ENCODE measurements around the gene SCIN.
A peak's percentile ranks its signal among the peaks of the same experiment; 100 is the strongest.

SCIN gene

DNA sequence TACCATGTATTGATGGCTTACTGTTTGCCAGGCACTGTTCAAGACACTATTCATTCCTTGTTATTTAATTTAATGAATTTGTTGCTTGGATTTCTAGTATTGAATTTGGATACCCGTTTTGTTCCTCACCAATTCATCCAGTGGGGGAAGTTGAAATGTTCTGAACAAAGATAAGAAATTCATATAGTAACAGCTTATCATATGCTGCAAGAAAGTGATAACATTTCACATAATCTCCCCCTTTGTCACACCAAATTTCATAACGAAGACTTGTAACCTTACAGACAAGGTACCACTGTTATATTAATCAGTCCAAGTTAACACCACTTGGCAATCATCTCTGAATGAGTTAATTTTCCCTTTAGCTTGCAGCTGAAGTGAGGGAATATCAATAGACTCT, 42.1 kb downstream of the SCIN start:
- no peak for DNase-seq (ENCODE audit: low read depth, low spot score)
- ChIA-PET CTCF (interaction anchor here (1.0 to 2.8 kb wide), 3 partner anchors 9 to 650 kb away, joined by 3 to 9 read pairs (median 6); no protein-coding TSS in a partner anchor), POLR2A (no interaction called here)
- TF ChIP-seq, protein P1, sequence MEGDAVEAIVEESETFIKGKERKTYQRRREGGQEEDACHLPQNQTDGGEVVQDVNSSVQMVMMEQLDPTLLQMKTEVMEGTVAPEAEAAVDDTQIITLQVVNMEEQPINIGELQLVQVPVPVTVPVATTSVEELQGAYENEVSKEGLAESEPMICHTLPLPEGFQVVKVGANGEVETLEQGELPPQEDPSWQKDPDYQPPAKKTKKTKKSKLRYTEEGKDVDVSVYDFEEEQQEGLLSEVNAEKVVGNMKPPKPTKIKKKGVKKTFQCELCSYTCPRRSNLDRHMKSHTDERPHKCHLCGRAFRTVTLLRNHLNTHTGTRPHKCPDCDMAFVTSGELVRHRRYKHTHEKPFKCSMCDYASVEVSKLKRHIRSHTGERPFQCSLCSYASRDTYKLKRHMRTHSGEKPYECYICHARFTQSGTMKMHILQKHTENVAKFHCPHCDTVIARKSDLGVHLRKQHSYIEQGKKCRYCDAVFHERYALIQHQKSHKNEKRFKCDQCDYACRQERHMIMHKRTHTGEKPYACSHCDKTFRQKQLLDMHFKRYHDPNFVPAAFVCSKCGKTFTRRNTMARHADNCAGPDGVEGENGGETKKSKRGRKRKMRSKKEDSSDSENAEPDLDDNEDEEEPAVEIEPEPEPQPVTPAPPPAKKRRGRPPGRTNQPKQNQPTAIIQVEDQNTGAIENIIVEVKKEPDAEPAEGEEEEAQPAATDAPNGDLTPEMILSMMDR (IDR thresholded peaks at IDR 0.05; ENCODE audit: insufficient read depth, low read length, missing control alignments), result no peak
- no peak overlapping the region for H3K4me3 ChIP-seq (ENCODE audit: low read depth, low read length)

DNA sequence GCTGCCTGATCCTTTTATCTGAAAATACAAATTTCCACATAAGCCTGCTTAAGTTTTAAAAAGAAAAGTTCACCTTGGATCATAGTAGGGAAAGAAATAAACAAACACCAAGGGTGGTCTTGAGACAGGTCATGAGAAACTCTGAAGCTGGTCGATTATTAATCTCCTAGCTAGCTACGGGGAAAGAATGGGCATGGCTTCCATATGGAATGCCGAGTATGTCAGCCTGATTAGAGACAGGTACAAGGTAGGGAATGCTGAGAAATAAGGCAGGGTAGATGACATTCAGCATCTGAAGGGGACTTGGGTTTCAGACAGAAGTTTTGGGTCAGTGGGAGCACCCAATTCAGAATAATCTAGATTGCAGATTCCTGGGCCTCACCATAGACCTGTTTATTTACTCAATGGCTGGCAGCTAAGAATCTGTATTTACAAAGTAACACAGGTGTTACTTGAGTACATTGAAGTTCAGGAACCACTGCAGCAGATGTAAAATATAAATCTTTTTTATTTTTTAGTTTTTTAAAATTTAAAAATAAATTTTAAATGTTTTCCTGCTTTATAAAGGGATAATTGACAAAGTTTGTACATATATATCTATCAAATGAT, 49.0 kb downstream of the SCIN start:
- TF ChIP-seq, protein P1 (IDR thresholded peaks at IDR 0.05; ENCODE audit: insufficient read depth, low read length, missing control alignments), result no peak
- CTCF ChIA-PET, result interaction anchor here (0.8 to 2.3 kb wide), 3 partner anchors 95 to 130 kb away, joined by 3 to 15 read pairs (median 3); no protein-coding TSS in a partner anchor
- no peak overlapping the region for H3K4me3 ChIP-seq (ENCODE audit: low read depth, low read length)
- no peak for DNase-seq (ENCODE audit: low read depth, low spot score)
- POLR2A ChIA-PET, result no interaction called here

DNA sequence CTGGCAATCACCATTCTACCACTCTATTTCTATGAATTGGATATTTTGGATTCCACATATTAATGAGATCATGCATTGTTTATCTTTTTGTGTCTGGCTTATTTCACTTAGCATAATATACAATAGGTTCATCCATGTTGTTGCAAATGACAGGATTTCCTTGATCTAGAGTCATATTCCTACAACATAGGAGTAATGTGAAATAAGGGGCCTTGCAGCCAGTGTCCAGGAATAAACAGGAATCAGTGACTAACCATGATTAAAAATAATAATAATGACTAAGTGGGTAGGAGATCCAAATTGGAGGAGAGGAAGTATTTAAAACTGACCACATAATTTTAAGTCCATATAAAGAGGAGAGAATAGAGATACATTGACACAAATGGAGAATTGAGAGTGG, 49.9 kb downstream of the SCIN start:
- no peak for DNase-seq (ENCODE audit: low read depth, low spot score)
- ChIA-PET CTCF (interaction anchor here (0.6 to 4.4 kb wide), 4 partner anchors 9 to 98 kb away, joined by 3 to 68 read pairs (median 4); no protein-coding TSS in a partner anchor), POLR2A (no interaction called here)
- TF ChIP-seq, protein P1 (IDR thresholded peaks at IDR 0.05; ENCODE audit: insufficient read depth, low read length, missing control alignments), result no peak
- H3K4me3 ChIP-seq (ENCODE audit: low read depth, low read length), result no peak overlapping the region

DNA sequence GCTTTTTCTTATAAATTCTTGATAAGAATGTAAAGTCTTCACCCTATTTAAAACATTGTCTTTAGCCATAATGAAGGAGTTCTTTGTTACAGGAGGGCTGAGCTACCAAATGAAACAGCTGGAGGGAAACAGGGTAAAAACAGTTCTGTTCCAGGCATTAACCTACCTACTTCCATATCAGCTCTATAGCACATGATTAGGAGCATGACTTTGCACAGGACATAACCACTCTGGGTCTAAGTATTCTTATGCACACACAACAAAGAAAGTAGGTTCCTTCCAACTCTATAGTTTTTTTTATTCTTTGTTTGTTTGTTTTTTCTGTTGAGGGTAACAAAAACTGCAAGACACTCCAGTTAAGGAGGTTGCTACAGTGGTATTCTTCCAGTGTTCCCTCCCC, 52.7 kb downstream of the SCIN start:
- CTCF ChIA-PET, result interaction anchor here (0.6 to 4.4 kb wide), 11 partner anchors 10 to 637 kb away, joined by 3 to 68 read pairs (median 6); no protein-coding TSS in a partner anchor

DNA sequence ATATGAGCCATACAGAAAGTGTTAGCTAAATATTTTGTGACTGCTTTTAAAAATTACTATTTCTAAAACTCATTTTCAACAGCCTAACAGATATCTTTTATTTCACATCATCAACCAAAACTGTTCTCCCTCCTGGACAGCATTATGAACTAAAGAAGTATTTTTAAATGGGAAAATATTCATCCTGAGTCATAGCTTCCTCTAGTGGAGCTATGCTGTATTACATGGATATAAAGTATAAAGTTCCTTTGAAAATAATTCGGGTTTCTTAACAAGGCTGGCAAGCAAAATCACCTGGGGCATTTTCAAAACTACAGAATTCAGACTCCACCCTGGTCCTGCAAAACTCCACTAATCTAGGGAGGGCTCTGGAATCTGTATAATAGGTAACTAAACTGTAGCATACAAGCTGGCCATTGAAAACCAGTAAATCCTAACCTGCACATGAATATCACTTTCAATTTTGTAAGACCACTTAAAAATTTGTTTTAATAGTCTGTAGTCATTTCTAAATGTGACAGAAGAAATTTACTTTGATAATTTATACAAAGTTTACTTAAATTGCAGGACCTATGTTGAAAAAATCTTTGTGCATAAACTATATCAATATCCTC, 53.5 kb downstream of the SCIN start:
- no peak overlapping the region for H3K4me3 ChIP-seq (ENCODE audit: low read depth, low read length)
- ChIA-PET CTCF (interaction anchor here (0.8 to 4.4 kb wide), 12 partner anchors 11 to 636 kb away, joined by 3 to 68 read pairs (median 6); no protein-coding TSS in a partner anchor), POLR2A (no interaction called here)
- DNase-seq (ENCODE audit: low read depth, low spot score), result no peak
- TF ChIP-seq, protein P1 (IDR thresholded peaks at IDR 0.05; ENCODE audit: insufficient read depth, low read length, missing control alignments), result peak; percentile 54

More for the DNA sequence above, 52.7 kb downstream of the SCIN start:
- DNase-seq (ENCODE audit: low read depth, low spot score), result no peak
- POLR2A ChIA-PET, result no interaction called here
- TF ChIP-seq, protein P1 (IDR thresholded peaks at IDR 0.05; ENCODE audit: insufficient read depth, low read length, missing control alignments), result no peak
- no peak overlapping the region for H3K4me3 ChIP-seq (ENCODE audit: low read depth, low read length)

DNA sequence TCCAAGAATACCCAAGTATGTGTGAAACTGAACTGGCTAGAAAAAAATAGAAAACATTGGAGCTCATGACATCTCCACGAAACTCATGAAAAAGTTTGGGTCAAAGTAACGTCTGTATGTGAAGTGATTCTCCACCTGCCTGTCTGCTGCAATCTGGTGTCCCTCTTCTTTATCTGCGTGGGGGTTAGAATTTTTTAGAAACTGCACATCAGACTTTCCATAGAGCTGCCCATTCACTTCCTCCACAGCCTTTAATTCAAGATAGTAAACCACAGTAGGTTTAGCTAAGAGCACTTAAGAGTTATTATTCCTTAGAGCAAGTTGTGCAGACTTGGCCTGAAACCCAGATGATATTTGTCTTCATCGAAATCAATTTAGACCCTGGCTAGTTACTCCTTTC, 55.3 kb downstream of the SCIN start:
- no peak for DNase-seq (ENCODE audit: low read depth, low spot score)
- ChIA-PET POLR2A (no interaction called here), CTCF (interaction anchor here (0.7 to 2.5 kb wide), 5 partner anchors 13 to 637 kb away, joined by 3 to 20 read pairs (median 5); no protein-coding TSS in a partner anchor)
- H3K4me3 ChIP-seq (ENCODE audit: low read depth, low read length), result no peak overlapping the region
- TF ChIP-seq, protein P1 (IDR thresholded peaks at IDR 0.05; ENCODE audit: insufficient read depth, low read length, missing control alignments), result no peak

Measured in AG04449 (cell line).